IMR-90 (cell line): ENCODE results near the gene ADGRD1. TPM values are rescaled to one million over a fixed set of nuclear protein-coding genes. Genes with fewer than 3 reads are reported as not detected.

Experiments
- ATAC-seq: fragments of 200-7000 bp; cut with Tn5 transposase; 2 replicates; pipeline ENCODE4 v1.9.1; 2020; ENCODE audit warnings: low read depth, mild to moderate bottlenecking, moderate library complexity
- BruUV-seq: library from RNA; stranded (reverse); fragments of 400-500 nt; replicated peaks from 2 replicates; lab custom pipeline; 2021; lab: Mats Ljungman, UMichigan
- CTCF ChIA-PET: fragments of 300-600 bp; formaldehyde crosslinking; extraction: SDS; loops from one replicate; lab custom pipeline; 2021; ENCODE audit warnings: antibody characterized with exemption; lab: Yijun Ruan, JAX
- POLR2A ChIA-PET: fragments of 300-600 bp; sonication (Branson Sonifier 250); formaldehyde crosslinking; loops from one replicate; lab custom pipeline; 2022; ENCODE audit warnings: antibody characterized with exemption; ENCODE audit not compliant: unreplicated experiment; lab: Charles Lee
- DNase-seq: peaks from one replicate; pipeline ENCODE4 v3.0.0; 2013
- H2AFZ ChIP-seq: replicated peaks from 2 replicates; pipeline ENCODE3; 2013; ENCODE audit warnings: low read length, mild to moderate bottlenecking; ENCODE audit not compliant: poor library complexity
- H2AK5ac ChIP-seq: 2 replicates; pipeline ENCODE4 v1.6.1; 2013; ENCODE audit warnings: low read depth, low read length, inconsistent platforms
- H2AK9ac ChIP-seq: replicated peaks from 2 replicates; pipeline ENCODE3; 2013; ENCODE audit warnings: mild to moderate bottlenecking, low read depth, low read length, moderate library complexity; ENCODE audit not compliant: poor library complexity
- H2BK120ac ChIP-seq: 2 replicates; pipeline ENCODE4 v1.6.1; 2013; ENCODE audit warnings: low read depth, low read length, inconsistent platforms
- H2BK15ac ChIP-seq: 3 replicates; pipeline ENCODE4 v1.6.1; 2013; ENCODE audit warnings: low read depth, low read length, inconsistent platforms
- H2BK20ac ChIP-seq: 2 replicates; pipeline ENCODE4 v1.6.1; 2013; ENCODE audit warnings: low read depth, mild to moderate bottlenecking, inconsistent platforms, low read length, moderate library complexity
- H2BK5ac ChIP-seq: 2 replicates; pipeline ENCODE4 v1.6.1; 2013; ENCODE audit warnings: mild to moderate bottlenecking, low read depth, low read length, inconsistent platforms; ENCODE audit not compliant: poor library complexity, severe bottlenecking
- H3K14ac ChIP-seq: replicated peaks from 2 replicates; pipeline ENCODE4 v1.6.1; 2013; ENCODE audit warnings: low read depth, low read length, inconsistent platforms
- H3K18ac ChIP-seq: 2 replicates; pipeline ENCODE4 v1.6.1; 2013; ENCODE audit warnings: low read depth, low read length, control low read depth
- H3K23ac ChIP-seq: 2 replicates; pipeline ENCODE4 v1.6.1; 2013; ENCODE audit warnings: low read depth, low read length, inconsistent platforms
- H3K27ac ChIP-seq: 2 replicates; pipeline ENCODE4 v1.5.1; 2013; ENCODE audit warnings: mild to moderate bottlenecking, control low read depth, low read length; ENCODE audit not compliant: insufficient read depth
- H3K27me3 ChIP-seq: 2 replicates; pipeline ENCODE4 v1.6.1; 2013; ENCODE audit warnings: low read length; ENCODE audit not compliant: control insufficient read depth, insufficient read depth
- H3K36me3 ChIP-seq: 2 replicates; pipeline ENCODE4 v1.6.1; 2013; ENCODE audit warnings: low read length, mixed read lengths; ENCODE audit not compliant: control insufficient read depth, insufficient read depth
- H3K4ac ChIP-seq: 2 replicates; pipeline ENCODE4 v1.6.1; 2013; ENCODE audit warnings: low read depth, low read length, inconsistent platforms
- H3K4me1 ChIP-seq: 2 replicates; pipeline ENCODE4 v1.6.1; 2013; ENCODE audit warnings: low read length, mixed read lengths; ENCODE audit not compliant: control insufficient read depth, insufficient read depth
- H3K4me2 ChIP-seq: 2 replicates; pipeline ENCODE4 v1.6.1; 2013; ENCODE audit warnings: low read depth, mild to moderate bottlenecking, control low read depth, low read length, moderate library complexity
- H3K4me3 ChIP-seq: 2 replicates; pipeline ENCODE4 v1.5.1; 2013; ENCODE audit warnings: low read depth, mild to moderate bottlenecking, control low read depth, low read length, moderate library complexity; ENCODE audit not compliant: insufficient read depth
- H3K56ac ChIP-seq: 2 replicates; pipeline ENCODE4 v1.6.1; 2013; ENCODE audit warnings: low read length, inconsistent platforms; ENCODE audit not compliant: insufficient read depth; ENCODE audit errors: extremely low read depth
- H3K79me1 ChIP-seq, 2 experiments: 2 replicates each; pipeline ENCODE4 v1.6.1; 2013; ENCODE audit warnings: low read length in 2 of 2, inconsistent platforms in 1 of 2, low read depth in 1 of 2
- H3K9ac ChIP-seq: 2 replicates; pipeline ENCODE4 v1.6.1; 2013; ENCODE audit warnings: low read depth, low read length, control low read depth
- H3K9me1 ChIP-seq: 2 replicates; pipeline ENCODE4 v1.6.1; 2013; ENCODE audit warnings: low read length, inconsistent platforms; ENCODE audit not compliant: insufficient read depth
- H3K9me3 ChIP-seq: 2 replicates; pipeline ENCODE4 v1.6.1; 2013; ENCODE audit warnings: low read length; ENCODE audit not compliant: control insufficient read depth, insufficient read depth
- H4K20me1 ChIP-seq: 2 replicates; pipeline ENCODE4 v1.6.1; 2013; ENCODE audit warnings: low read length, inconsistent platforms; ENCODE audit not compliant: insufficient read depth
- H4K5ac ChIP-seq: 2 replicates; pipeline ENCODE4 v1.6.1; 2013; ENCODE audit warnings: mild to moderate bottlenecking, low read depth, low read length, control low read depth
- H4K8ac ChIP-seq, 2 experiments: 2 replicates each; pipeline ENCODE4 v1.6.1; 2013; ENCODE audit warnings: low read depth in 2 of 2, low read length in 2 of 2, control low read depth in 1 of 2, inconsistent platforms in 1 of 2
- H4K91ac ChIP-seq: 2 replicates; pipeline ENCODE4 v1.6.1; 2013; ENCODE audit warnings: low read depth, low read length, inconsistent platforms; ENCODE audit not compliant: insufficient read depth
- CHD1 ChIP-seq: IDR thresholded peaks from 2 replicates; pipeline ENCODE4 v1.6.1; 2012; ENCODE audit warnings: low read depth, low read length, improper control_type of control experiment
- CTCF ChIP-seq: conservative IDR thresholded peaks from 2 replicates; pipeline ENCODE4 v1.5.1; 2012; ENCODE audit warnings: mild to moderate bottlenecking, low read depth, low read length, improper control_type of control experiment
- MAZ ChIP-seq: IDR thresholded peaks from 2 replicates; pipeline ENCODE4 v1.6.1; 2012; ENCODE audit warnings: low read depth, mild to moderate bottlenecking, low read length, improper control_type of control experiment, moderate library complexity, borderline replicate concordance
- MXI1 ChIP-seq: IDR thresholded peaks from 2 replicates; pipeline ENCODE4 v1.6.1; 2012; ENCODE audit warnings: low read depth, mild to moderate bottlenecking, low read length, moderate library complexity, borderline replicate concordance
- NFE2L2 ChIP-seq: fragments of 150-350 bp; IDR thresholded peaks from 2 replicates; pipeline ENCODE4 v1.6.1; 2016; ENCODE audit warnings: low read depth, mild to moderate bottlenecking, low read length
- POLR2A ChIP-seq: IDR thresholded peaks from 2 replicates; pipeline ENCODE4 v1.6.1; 2012; ENCODE audit warnings: mild to moderate bottlenecking, low read depth, low read length
- RAD21 ChIP-seq: IDR thresholded peaks from 2 replicates; pipeline ENCODE4 v1.6.1; 2012; ENCODE audit warnings: low read length, improper control_type of control experiment
- RCOR1 ChIP-seq: IDR thresholded peaks from 2 replicates; pipeline ENCODE4 v1.6.1; 2012; ENCODE audit warnings: mild to moderate bottlenecking, low read length, improper control_type of control experiment; ENCODE audit not compliant: insufficient replicate concordance
- RFX5 ChIP-seq: IDR thresholded peaks from 2 replicates; pipeline ENCODE4 v1.8.0; 2012; ENCODE audit warnings: low read depth, mild to moderate bottlenecking, low read length, moderate library complexity
- SMC3 ChIP-seq: fragments of 150-350 bp; IDR thresholded peaks from 2 replicates; pipeline ENCODE4 v1.6.1; 2016; ENCODE audit warnings: low read depth, mild to moderate bottlenecking, antibody characterized with exemption, low read length, moderate library complexity
- USF2 ChIP-seq: fragments of 150-350 bp; IDR thresholded peaks from 2 replicates; pipeline ENCODE4 v1.6.1; 2017; ENCODE audit warnings: mild to moderate bottlenecking, antibody characterized with exemption, low read length, low read depth
- WGBS, 2 experiments: methylation state at CpG; one replicate each; pipeline versions ENCODE4 v1.1.5 to v1.1.7; 2013; ENCODE audit warnings: missing lambda C conversion rate in 2 of 2; ENCODE audit not compliant: insufficient read length in 1 of 2; ENCODE audit errors: extremely low coverage in 2 of 2; 5-methylcytosine and 5-hydroxymethylcytosine counted together
- dilution Hi-C: fragments of 300-500 bp; cut with HindIII; formaldehyde crosslinking; loops from one replicate; pipeline ENCODE4 v1.14.3; 2018; ENCODE audit warnings: low sequenced_read_pairs; ENCODE audit not compliant: unreplicated experiment
- in situ Hi-C: fragments of 300-500 bp; cut with MboI; formaldehyde crosslinking; loops from 3 replicates; pipeline ENCODE4 v1.14.3; 2019; ENCODE audit warnings: low sequenced_read_pairs, inconsistent platforms, mixed read lengths
- intact Hi-C: fragments of 100-400 bp; cut with micrococcal nuclease; formaldehyde crosslinking; loops from 2 replicates; pipeline ENCODE4 v1.10.0; 2022
- polyA plus RNA-seq, 3 experiments: library from polyadenylated mRNA; depleted of rRNA; stranded (reverse); fragments of >200 nt; gene quantifications; 2 replicates each; pipeline ENCODE4 v1.2.3, GENCODE V29; 2012; ENCODE audit warnings: low replicate concordance in 1 of 3
- total RNA-seq: library from RNA; depleted of rRNA; stranded (reverse); fragments of >200 nt; gene quantifications from 2 replicates; pipeline ENCODE4 v1.2.3, GENCODE V29; 2012

The ADGRD1 gene
- total and polyA plus RNA-seq, 2 of the 4 experiments (the other 2 are of a cell fraction), result not detected

GRCh38 chr12:130960058-130960457 is 6.4 kb downstream of the ADGRD1 start:
- CTCF ChIA-PET, result no interaction called here
- Histone ChIP-seq H3K4ac (no peak overlapping the region), H3K9me1 (no peaks in the 10 kb centered on the region), H4K8ac (no peak overlapping the region), H3K23ac (no peak overlapping the region), H2BK20ac (no peak overlapping the region), H2AFZ (no peak overlapping the region), H3K14ac (no peak overlapping the region), H3K4me1 (no peaks in the 10 kb centered on the region), H4K91ac (no peak overlapping the region), H4K20me1 (no peaks in the 10 kb centered on the region), H3K56ac (no peak overlapping the region), H3K79me1 (no peaks in the 10 kb centered on the region), H3K9me3 (peaks cover 22% of the 10 kb centered on the region), H2AK5ac (no peak overlapping the region), H4K5ac (no peak overlapping the region), H3K9ac (no peak overlapping the region), H3K36me3 (no peaks in the 10 kb centered on the region), H2BK120ac (no peak overlapping the region), H2BK15ac (no peak overlapping the region), H3K18ac (no peak overlapping the region), H2BK5ac (no peak overlapping the region), H2AK9ac (no peak overlapping the region), H3K27me3 (no peaks in the 10 kb centered on the region), H3K4me3 (no peak overlapping the region), H3K27ac (no peak overlapping the region), H3K4me2 (no peak overlapping the region)
- intact Hi-C loops (no loop called here), in situ Hi-C loops (no loop called here), dilution Hi-C loops (no loop called here)
- TF ChIP-seq POLR2A, result no peak
- no peak for TF ChIP-seq RFX5
- no peak for TF ChIP-seq NFE2L2
- no peak for TF ChIP-seq MXI1
- TF ChIP-seq SMC3, result no peak
- no peak for TF ChIP-seq MAZ
- TF ChIP-seq CHD1, result no peak
- TF ChIP-seq CTCF, result no peak
- TF ChIP-seq RAD21, result no peak
- no peak for TF ChIP-seq RCOR1
- no peak for TF ChIP-seq USF2
- no CpG with 5 or more reads among the region's 3 CpGs for WGBS, 2 experiments
- no TSS peak for BruUV-seq
- ATAC-seq (no peak), DNase-seq (no peak)
- POLR2A ChIA-PET, result no interaction called here
